ENCODE results near the gene SIRT2.

GRCh38 chr19:38845374-38846024, 53.9 kb downstream of the SIRT2 start:
- TF ChIP-seq CTCF (IDR thresholded peaks at IDR 0.05): no peak
- TF ChIP-seq POLR2A (IDR thresholded peaks at IDR 0.05): no peak
